Upper lobe of left lung (tissue), 4 donors: ENCODE measurements around the gene TSG101.

Source experiments
- CTCF ChIP-seq, 6 experiments: fragments of 450-650 bp in 4 of 6; fragments of 200-600 bp in 2 of 6; sonication (generic) in 2 of 6; IDR thresholded peaks; one replicate each; pipeline ENCODE4 v1.5.1; 2016 to 2019; ENCODE audit warnings: antibody characterized with exemption in 6 of 6
- POLR2A ChIP-seq, 4 donors: fragments of 450-650 bp; IDR thresholded peaks; one replicate each; pipeline ENCODE4 v1.5.1; 2016 to 2017; ENCODE audit warnings: antibody characterized with exemption in 4 of 4, mild to moderate bottlenecking in 2 of 4
- POLR2AphosphoS5 ChIP-seq, 2 donors: sonication (generic); formaldehyde crosslinking; IDR thresholded peaks; one replicate each; pipeline ENCODE4 v1.5.1; 2017; ENCODE audit warnings: antibody characterized with exemption in 2 of 2

DNA sequence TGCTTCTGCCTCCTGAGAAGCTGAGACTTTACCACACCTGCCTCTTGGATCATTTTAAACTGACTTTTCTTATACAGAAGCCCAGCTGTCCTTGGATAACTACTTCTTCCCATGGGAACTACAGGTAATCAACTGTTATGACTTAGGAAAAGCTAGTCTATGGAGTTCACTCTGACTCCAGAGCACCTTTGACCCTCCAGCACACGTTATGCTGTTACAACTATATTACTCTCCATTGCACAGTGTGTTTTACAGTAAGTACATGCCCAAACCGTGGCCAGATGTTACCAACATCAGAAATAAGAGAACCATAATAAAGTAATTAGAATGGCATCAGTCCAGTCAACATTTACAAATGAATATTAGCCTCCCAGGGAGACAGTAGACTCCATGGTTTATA, 21.3 kb upstream of the TSG101 start:
- TF ChIP-seq POLR2A (IDR thresholded peaks at IDR 0.05) (no peak), CTCF (IDR thresholded peaks at IDR 0.05) (no peak), POLR2AphosphoS5 (IDR thresholded peaks at IDR 0.05) (no peak)
